SU-DHL-6 (cell line): ENCODE results near the gene UBR2.

ENCODE experiments used
- EZH2phosphoT487 ChIP-seq: fragments of 200-600 bp; sonication (generic), shearing (Covaris generic); conservative IDR thresholded peaks from 2 replicates; pipeline ENCODE4 v1.6.1; 2018; ENCODE audit warnings: mild to moderate bottlenecking, antibody characterized with exemption, low read length, moderate library complexity, mixed read lengths
- TF ChIP-seq, protein P1 (sequence below): fragments of 200-600 bp; sonication (generic); IDR thresholded peaks from one replicate; pipeline ENCODE4 v1.5.1; 2017; ENCODE audit warnings: antibody characterized with exemption, mild to moderate bottlenecking, low read length, moderate library complexity; ENCODE audit not compliant: insufficient read depth, poor library complexity, severe bottlenecking

GRCh38 chr6:42551217-42551616, 12.6 kb upstream of the UBR2 start:
- TF ChIP-seq, protein P1, sequence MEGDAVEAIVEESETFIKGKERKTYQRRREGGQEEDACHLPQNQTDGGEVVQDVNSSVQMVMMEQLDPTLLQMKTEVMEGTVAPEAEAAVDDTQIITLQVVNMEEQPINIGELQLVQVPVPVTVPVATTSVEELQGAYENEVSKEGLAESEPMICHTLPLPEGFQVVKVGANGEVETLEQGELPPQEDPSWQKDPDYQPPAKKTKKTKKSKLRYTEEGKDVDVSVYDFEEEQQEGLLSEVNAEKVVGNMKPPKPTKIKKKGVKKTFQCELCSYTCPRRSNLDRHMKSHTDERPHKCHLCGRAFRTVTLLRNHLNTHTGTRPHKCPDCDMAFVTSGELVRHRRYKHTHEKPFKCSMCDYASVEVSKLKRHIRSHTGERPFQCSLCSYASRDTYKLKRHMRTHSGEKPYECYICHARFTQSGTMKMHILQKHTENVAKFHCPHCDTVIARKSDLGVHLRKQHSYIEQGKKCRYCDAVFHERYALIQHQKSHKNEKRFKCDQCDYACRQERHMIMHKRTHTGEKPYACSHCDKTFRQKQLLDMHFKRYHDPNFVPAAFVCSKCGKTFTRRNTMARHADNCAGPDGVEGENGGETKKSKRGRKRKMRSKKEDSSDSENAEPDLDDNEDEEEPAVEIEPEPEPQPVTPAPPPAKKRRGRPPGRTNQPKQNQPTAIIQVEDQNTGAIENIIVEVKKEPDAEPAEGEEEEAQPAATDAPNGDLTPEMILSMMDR: no peak
- no peak for TF ChIP-seq EZH2phosphoT487
